OCI-LY7 (cell line): ENCODE data around the gene IGFBP4. TPM values are rescaled to one million over a fixed set of nuclear protein-coding genes. Genes with fewer than 3 reads are reported as not detected.

ENCODE experiments used
- BruUV-seq: library from RNA; stranded (reverse); fragments of 400-500 nt; replicated peaks from 2 replicates; lab custom pipeline; 2021; lab: Mats Ljungman, UMichigan
- CTCF ChIA-PET: fragments of 300-600 bp; sonication (Branson Sonifier 250); formaldehyde crosslinking; loops from one replicate; lab custom pipeline; 2022; ENCODE audit warnings: antibody characterized with exemption; ENCODE audit not compliant: unreplicated experiment; lab: Charles Lee
- POLR2A ChIA-PET: fragments of 300-600 bp; sonication (Branson Sonifier 250); formaldehyde crosslinking; loops from one replicate; lab custom pipeline; 2022; ENCODE audit warnings: antibody characterized with exemption; lab: Charles Lee
- DNase-seq: peaks from one replicate; pipeline ENCODE4 v3.0.0-alpha.2; 2015; ENCODE audit warnings: low spot score
- H2AFZ ChIP-seq: fragments of 200-600 bp; sonication (generic), shearing (Covaris generic); 2 replicates; pipeline ENCODE4 v1.6.1; 2014; ENCODE audit warnings: mild to moderate bottlenecking, antibody characterized with exemption, low read length, moderate library complexity
- H3K27ac ChIP-seq: fragments of 200-600 bp; sonication (generic); 2 replicates; pipeline ENCODE4 v1.5.1; 2014; ENCODE audit warnings: mixed run types, low read depth, mild to moderate bottlenecking, moderate library complexity, low read length, inconsistent platforms; ENCODE audit not compliant: poor library complexity, severe bottlenecking
- H3K36me3 ChIP-seq: fragments of 200-600 bp; sonication (generic); 2 replicates; pipeline ENCODE4 v1.6.1; 2014; ENCODE audit warnings: mild to moderate bottlenecking, antibody characterized with exemption, low read length, moderate library complexity, mixed read lengths; ENCODE audit not compliant: insufficient read depth
- H3K4me1 ChIP-seq: fragments of 200-600 bp; sonication (generic); 2 replicates; pipeline ENCODE4 v1.5.1; 2014; ENCODE audit warnings: mild to moderate bottlenecking, low read length; ENCODE audit not compliant: insufficient read depth, poor library complexity, severe bottlenecking
- H3K4me2 ChIP-seq: fragments of 200-600 bp; sonication (generic); 2 replicates; pipeline ENCODE4 v1.6.1; 2014; ENCODE audit warnings: mild to moderate bottlenecking, low read length
- H3K4me3 ChIP-seq: fragments of 200-600 bp; sonication (generic); 2 replicates; pipeline ENCODE4 v1.5.1; 2014; ENCODE audit warnings: mild to moderate bottlenecking, low read depth, low read length; ENCODE audit not compliant: poor library complexity, severe bottlenecking
- H3K79me2 ChIP-seq: fragments of 200-600 bp; sonication (generic); 2 replicates; pipeline ENCODE4 v1.6.1; 2016; ENCODE audit warnings: low read depth, mild to moderate bottlenecking, low read length, moderate library complexity, mixed read lengths; ENCODE audit not compliant: insufficient read depth
- H3K9me2 ChIP-seq: fragments of 200-600 bp; sonication (generic); 2 replicates; pipeline ENCODE4 v1.6.1; 2016; ENCODE audit warnings: mild to moderate bottlenecking, low read length, mixed read lengths; ENCODE audit not compliant: insufficient read depth
- H3K9me3 ChIP-seq: fragments of 200-600 bp; sonication (generic); 2 replicates; pipeline ENCODE4 v1.6.1; 2014; ENCODE audit warnings: mild to moderate bottlenecking, mixed run types, low read length, mixed read lengths
- H4K20me1 ChIP-seq: fragments of 200-600 bp; sonication (generic); 2 replicates; pipeline ENCODE4 v1.6.1; 2014; ENCODE audit warnings: mild to moderate bottlenecking, antibody characterized with exemption, low read length, moderate library complexity, mixed read lengths; ENCODE audit not compliant: insufficient read depth
- CTCF ChIP-seq: fragments of 200-600 bp; sonication (generic); conservative IDR thresholded peaks from 2 replicates; pipeline ENCODE4 v1.5.1; 2014; ENCODE audit warnings: mild to moderate bottlenecking, antibody characterized with exemption, low read length, moderate library complexity, mixed read lengths
- EZH2phosphoT487 ChIP-seq: fragments of 200-600 bp; sonication (generic); IDR thresholded peaks from 2 replicates; pipeline ENCODE4 v1.6.1; 2018; ENCODE audit warnings: low read depth, borderline replicate concordance, mild to moderate bottlenecking, mixed run types, antibody characterized with exemption, low read length, moderate library complexity, mixed read lengths
- intact Hi-C: fragments of 100-400 bp; cut with micrococcal nuclease; formaldehyde crosslinking; loops from one replicate; pipeline ENCODE4 v1.10.0; 2022; ENCODE audit not compliant: unreplicated experiment
- total RNA-seq, 2 experiments: library from RNA; depleted of rRNA in 1 of 2; stranded (reverse); fragments of >200 nt in 1 of 2; shearing (Covaris generic) in 1 of 2; gene quantifications; 2 replicates each; pipeline ENCODE4 v1.2.3, GENCODE V29; 2014 to 2022

Gene IGFBP4
- total RNA-seq, 2 experiments from 2014 or later: not detected

- Histone ChIP-seq H3K9me2 (no peaks in the 10 kb centered on the region), H3K27ac (no peak overlapping the region), H3K9me3 (no peaks in the 10 kb centered on the region), H3K79me2 (no peaks in the 10 kb centered on the region), H3K4me3 (no peak overlapping the region), H3K36me3 (no peaks in the 10 kb centered on the region), H3K4me2 (no peak overlapping the region), H3K4me1 (no peaks in the 10 kb centered on the region), H2AFZ (no peak overlapping the region), H4K20me1 (no peaks in the 10 kb centered on the region)
- CTCF ChIA-PET: no interaction called here
- intact Hi-C loops: no loop called here
- DNase-seq: no peak
- BruUV-seq: no TSS peak
- POLR2A ChIA-PET: no interaction called here
- TF ChIP-seq EZH2phosphoT487 (no peak), CTCF (no peak)
Measured at GRCh38 chr17:40445751-40446468, 2.7 kb downstream of the IGFBP4 start.

GRCh38 chr17:40447148-40447644, 3.9 kb downstream of the IGFBP4 start:
- CTCF ChIA-PET: interaction anchor here (0.6 kb wide), 1 partner anchor 354 kb away, joined by 3 read pairs; no protein-coding TSS in a partner anchor
- Histone ChIP-seq H2AFZ (no peak overlapping the region), H3K4me2 (no peak overlapping the region)

More at GRCh38 chr17:40447148-40447644, 3.9 kb downstream of the IGFBP4 start:
- Histone ChIP-seq H4K20me1 (no peaks in the 10 kb centered on the region), H3K9me2 (no peaks in the 10 kb centered on the region), H3K4me3 (no peak overlapping the region), H3K27ac (no peak overlapping the region), H3K9me3 (no peaks in the 10 kb centered on the region), H3K36me3 (no peaks in the 10 kb centered on the region), H3K4me1 (no peaks in the 10 kb centered on the region), H3K79me2 (no peaks in the 10 kb centered on the region)
- no peak for TF ChIP-seq CTCF
- no peak for TF ChIP-seq EZH2phosphoT487
- no peak for DNase-seq
- intact Hi-C loops: no loop called here
- POLR2A ChIA-PET: no interaction called here
- BruUV-seq: no TSS peak
